HG02840 (cell line): ENCODE results near the gene HIVEP3.

ENCODE experiments used
- ATAC-seq: cut with Tn5 transposase; IDR thresholded peaks from one replicate; pipeline ENCODE4 v1.9.1; 2021; ENCODE audit warnings: mild to moderate bottlenecking, moderate library complexity, moderate number of reproducible peaks; ENCODE audit not compliant: unreplicated experiment, low FRiP score

The HIVEP3 gene

DNA sequence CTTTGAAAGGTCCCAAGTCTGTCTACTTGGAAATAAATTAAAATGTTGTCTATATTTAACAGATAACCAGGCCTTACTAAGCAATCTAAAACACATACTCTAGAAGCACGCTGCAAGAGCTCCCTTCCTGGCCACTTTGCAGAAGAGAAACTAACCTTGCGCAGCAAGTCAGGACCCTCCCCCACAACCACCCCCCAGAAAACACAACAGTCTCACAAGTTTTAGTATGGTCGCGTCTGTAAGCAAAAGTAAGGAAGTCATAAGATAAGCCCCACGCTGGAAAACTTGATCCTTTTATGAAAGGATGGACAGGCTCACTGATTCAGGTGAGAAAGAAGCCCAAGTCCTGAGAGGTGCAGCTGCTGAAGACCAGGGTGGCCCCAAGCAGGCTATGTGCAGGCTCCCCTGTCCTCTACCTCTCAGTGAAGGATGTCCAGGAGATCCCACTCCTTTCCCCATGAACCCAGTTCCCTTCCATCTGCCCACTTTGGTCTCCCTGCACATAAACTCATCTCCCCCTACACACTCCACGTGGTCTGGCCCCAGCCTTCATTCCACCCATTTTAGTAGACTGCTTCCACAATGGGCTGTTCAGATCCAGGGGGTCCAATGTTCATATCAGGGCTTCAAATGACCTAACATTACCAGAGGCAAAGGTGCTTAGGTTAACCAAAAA, 23.8 kb downstream of the HIVEP3 start:
- ATAC-seq = no peak

DNA sequence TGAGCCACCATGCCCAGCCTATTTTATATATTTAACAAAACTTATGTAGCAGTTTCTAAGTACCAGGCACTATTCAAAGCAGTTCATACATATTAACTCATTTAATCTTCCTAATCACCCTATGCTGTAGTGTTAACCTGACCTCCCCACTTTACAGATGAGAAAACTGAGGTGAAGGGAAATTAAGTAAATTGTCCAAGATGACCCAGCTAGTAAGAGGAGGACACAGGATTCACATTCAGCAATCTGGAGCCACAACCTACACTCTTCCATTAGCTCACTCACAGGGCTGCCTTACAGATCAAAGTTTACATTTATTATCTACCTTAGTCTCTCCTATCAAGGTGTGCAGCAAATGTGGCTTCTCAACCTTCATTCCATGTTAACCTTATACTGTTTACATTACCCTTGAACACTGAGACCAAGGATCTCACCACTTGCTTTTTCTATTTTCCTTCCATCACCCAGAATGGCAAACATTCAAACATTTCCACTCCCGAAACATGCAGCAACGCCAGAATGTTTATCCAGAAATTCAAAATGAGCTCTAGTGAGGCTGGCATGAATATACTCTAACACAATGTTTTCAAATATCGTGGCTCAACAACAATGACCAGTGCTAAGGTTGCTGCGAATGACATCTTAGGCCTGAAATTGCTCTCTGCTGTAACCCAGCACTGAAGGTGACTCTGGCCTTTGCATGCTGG, 24.5 kb downstream of the HIVEP3 start:
- no peak for ATAC-seq

DNA sequence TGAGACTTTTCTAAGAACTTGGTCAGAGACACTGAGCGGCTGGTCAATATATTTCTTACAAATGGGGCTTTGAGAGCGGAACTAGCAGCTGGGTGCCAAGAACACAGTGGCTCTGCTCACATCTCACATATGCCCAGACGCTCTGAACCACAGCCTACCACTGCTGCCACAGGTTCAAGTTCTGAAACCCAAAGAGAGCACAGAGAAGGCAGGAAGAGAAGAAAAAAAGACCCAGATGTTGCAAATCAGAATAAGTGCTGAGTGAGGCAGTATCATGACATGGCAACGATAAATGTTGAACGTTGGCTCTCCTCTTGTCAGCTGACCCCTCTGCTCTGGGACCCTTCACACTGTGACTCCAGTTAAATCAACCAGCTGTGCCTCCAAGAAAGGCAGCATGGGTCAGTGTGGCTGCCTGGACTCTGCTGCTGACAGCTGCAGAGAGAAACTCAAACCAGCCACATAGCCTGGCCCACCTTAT, 26.4 kb downstream of the HIVEP3 start:
- no peak for ATAC-seq

DNA sequence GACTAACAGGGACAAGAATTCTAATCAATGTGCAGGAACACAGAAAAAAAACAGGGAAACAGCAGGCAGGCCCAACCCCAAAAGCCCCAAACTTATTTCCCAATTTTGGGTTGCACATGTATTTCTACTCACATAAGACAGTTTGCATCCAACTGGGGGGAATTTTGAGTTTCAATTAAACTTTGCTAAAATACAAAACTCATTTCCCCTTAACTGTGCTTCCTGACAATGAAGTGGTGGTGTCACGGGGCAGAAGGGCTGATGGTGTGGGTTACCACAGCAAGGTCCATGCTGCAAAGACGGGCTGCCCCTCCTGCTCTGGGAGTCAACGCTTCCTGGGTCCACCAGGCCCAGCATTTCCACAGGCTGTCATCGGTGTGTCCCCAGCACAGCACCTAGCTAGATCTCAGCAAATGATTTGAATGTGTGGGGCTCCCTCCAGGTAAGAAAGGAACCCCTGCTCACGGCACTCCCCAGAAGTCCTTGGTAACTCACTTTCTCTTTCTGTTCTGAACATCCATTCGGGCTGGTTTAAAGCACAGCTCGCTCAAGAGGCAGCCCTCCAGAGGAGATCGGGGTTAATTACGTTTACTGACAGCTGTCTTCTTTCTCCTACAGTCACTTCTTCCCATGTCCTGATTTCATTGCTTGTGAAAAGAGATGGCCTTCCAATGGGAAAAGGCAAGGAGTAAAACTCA, 27.4 kb downstream of the HIVEP3 start:
- ATAC-seq = peak; percentile 82

DNA sequence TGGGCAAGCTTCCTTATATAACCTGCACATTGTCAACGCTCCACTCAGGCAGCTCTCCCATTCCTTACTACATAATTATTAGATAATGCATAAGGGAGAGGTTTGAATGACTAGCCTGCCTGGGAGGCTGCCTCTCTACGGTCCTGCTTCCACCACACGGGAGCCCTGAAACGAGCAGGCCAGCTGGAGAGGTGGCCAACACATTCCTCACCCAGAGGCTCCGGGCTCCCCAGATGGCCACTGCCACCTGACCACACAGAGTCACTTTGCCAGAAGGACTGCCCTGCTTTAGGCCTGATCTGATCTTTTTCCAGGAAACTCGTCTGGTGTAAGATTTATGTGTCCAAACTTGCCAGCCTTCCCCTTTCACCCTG, 27.9 kb downstream of the HIVEP3 start:
- no peak for ATAC-seq

DNA sequence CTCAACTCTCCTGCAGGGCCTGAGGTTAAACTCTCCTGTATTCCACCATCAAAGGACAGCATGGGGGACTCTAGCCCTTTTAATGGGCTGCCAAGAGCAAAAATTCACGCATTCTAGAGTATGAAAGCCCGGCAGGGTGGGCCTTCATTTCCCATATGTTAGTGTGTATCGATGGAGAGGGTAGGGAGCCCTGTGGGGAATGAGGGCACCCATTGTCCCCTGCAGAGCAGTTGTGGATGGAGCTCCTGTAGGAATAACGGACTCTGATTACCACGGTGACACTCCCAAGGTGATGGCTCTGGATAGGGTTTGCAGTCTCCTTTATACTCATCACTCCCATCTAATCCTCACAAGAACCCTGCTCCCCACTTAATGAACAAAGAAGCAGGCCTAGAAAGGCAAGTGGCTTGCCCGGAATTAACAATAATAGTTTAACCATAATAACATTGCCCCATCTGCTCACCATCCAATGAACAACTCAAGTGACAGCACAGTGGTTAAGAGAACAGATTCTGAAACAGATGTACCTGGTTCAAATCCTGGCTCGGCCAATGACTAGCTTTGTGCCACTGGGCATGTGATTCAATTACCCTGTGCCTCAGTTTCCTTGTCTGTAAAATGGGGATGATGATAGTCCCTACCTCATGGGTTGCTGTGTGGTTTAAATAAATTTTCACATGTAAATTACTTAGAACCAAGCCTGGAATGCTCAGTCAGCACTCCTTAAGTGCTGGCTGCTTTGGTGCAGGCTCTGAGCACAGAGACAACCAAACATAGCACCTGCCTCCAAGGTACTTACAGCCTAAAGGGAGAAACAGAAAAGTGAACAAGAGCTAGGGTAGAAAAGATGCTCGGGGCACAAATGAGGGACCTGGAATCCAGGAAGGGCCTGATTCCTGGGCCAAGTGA, 29.0 kb downstream of the HIVEP3 start:
- ATAC-seq = no peak

DNA sequence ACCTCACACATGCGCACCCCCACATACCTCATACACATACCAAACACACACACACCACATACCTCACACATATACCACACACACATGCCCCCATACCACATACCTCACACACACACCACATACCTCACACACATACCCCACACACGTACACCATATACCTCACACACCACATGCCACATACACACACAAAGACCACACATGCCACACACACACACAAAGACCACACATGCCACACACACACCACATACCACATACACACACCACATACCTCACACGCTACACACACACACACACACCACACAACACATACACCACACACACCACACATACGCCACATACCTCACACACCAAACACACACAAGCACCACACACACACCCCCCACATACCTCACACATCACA, 30.0 kb downstream of the HIVEP3 start:
- ATAC-seq = no peak

DNA sequence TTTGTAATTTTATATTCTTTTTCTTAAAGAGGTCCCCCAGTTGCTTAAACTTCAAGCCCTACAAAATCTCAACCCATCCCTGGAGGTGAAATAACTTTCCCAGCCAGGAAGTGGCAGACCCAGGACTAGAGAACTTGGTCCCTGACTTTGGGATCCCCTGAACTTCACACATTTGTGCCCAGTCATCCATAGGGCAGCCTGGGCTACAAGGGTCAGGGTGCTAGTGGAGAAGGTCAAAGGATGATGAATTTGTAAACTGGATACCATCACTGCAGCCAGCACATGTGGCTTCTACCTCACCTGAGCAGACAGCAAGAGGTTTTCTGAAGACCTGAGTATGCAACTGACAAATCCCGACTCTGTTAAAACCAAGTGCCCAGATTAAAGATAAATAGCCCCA, 31.4 kb downstream of the HIVEP3 start:
- no peak for ATAC-seq

DNA sequence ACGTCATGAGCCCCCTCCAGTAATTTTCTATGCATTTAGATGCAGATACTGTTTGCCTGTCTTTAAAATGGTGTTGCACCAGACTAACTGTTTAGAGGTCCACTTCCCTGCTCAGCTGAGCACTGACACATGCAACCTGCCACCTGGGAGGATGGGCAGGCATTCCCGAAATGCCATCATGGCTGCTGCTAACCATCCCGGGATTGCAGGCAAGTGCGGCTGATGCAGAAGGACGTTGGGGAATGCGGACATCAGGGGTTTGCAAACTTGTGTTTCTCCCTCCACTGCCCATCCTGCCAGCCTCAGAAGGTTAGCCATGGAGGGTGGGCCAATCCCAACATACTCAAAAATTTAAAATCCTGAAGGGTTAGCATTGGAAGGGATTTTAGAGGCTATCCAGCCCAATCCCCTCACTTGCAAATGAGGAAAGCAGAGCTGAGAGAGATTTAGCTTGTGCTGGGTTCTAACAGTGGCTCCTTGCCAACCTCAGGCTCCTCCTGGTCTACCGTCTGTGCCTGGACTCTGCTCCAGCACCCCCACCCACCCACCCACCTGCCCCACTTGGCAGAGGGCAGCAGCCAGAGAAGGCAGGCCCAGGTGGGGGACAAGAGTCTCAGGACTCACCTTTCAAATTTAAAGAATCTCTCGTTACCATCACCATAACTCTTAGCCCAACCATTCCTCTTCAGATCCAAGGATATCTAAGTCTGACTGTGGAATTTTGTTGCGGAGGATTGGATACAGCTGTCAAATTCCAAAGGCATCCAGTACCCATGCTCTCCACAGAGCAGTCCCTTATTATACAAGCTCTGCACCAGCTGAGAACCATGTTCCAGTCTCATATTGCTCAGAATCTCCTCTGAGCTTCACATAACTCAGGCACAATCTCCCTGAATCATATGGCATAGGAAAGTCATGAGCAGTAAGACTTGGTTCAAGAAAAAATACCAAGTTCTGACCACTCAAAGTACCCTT, 34.2 kb downstream of the HIVEP3 start:
- no peak for ATAC-seq

DNA sequence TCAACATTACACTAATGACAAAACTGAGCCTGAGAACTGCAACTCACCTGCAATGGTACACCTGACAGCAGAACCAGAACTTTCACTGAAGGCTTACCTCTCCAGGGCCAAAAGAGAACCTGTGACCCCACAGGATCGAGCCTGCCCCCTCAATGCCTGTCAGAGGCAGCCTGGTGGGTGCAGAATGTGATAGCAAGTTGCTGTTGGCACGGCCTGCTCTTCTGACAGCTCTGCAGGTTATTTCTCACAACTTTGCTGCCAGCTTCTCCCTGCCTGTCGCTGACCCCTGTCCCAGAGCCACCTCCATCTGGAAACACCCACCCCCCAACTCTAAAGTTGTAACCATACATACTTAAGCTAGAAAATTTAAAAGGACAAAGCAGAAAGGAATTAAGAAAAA, 35.2 kb downstream of the HIVEP3 start:
- no peak for ATAC-seq

DNA sequence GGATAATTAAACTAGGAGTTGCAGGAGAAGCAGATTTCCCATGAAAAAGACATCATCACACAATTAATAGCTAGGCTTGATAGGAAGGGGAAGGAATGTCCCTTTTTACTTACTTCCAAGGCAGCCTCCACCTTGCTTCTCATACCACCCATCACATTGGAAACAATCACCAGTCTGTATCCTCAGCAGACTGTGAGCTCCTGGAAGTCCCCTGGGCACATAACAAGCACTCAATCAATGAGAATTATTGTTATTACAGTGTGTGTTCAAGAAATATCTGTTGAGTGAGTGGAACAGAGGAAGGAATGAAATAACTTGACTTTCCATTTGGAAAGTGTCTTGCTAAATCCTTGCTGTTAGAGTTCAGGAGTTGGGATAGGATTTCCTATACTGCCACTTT, 36.2 kb downstream of the HIVEP3 start:
- no peak for ATAC-seq

DNA sequence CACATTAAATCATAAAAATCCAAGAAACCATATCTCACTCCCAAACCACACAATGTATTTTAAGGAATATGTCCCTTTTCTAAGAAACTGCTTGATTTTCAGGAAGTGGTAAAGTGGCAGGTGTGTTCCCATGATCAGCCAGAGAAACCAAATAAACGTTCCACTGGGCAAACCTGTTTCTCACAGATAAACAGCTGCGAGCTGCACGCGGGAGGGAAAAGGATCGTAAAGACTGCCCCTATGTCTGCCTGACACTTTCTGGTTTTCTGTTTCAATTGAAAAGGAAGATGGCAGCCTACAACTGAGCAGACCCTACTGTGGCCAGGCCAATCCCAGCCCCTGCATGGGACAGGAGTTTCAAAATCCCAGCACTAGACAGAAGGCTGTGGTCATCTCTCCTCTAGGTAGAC, 36.6 kb downstream of the HIVEP3 start:
- ATAC-seq = no peak

DNA sequence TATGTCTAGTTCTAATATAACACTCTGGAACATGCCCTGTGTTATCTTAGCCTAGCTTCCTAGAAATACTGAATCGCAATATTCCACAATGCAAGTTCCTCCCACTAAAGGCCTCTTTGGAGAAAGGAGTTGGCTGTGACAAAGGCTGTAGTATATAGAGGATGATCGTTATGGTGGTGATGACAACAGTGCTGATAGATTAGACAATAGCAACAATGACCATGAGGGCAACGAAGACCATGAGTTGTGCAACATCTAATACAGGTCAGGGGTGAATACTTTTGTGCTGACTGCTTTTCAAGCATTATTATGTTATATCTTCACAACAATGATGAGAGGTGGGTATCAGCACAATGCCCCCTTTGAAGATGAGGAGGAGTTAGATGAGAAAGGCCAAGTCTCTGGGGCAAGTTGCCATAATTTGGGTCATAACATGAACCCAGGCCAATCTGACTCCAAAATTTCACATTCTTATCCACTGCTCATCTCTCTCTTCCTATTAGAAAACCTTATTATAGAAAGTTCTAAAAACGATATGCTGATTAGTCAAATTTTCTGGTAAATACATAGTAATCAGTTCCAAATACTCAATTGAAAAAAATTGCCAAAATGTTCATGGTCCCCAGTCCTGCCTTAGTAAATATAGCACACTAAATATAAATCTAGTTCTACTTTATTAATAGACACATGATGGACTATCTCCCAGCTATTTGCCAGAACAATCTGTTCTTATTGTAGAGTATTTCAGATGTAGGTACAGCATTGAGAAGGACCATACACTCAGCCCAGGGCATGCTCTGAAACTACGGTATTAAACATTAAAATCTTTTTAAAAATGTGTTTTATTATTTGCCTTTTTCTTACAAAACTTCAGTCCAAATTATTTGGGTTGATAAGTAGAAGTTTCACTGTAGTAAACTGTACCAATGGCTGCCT, 37.5 kb downstream of the HIVEP3 start:
- no peak for ATAC-seq

DNA sequence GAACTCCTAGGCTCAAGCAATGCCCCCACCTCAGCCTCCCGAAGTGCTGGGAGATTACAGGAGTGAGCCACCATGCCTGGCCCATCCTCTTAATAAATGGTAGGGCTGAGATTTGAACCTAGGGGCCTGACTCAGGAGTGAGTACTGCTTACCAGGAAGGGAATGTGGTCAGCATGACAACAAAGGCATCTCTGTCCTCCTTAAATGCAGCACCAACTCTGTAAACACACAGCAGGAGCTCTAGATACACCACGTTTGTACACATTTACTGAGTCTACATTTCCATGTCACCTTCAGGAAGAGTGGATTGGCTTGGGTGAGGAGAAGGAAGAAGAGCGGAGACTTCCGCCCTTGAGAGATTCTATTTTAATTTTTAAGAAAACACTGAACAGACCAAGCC, 38.5 kb downstream of the HIVEP3 start:
- no peak for ATAC-seq

DNA sequence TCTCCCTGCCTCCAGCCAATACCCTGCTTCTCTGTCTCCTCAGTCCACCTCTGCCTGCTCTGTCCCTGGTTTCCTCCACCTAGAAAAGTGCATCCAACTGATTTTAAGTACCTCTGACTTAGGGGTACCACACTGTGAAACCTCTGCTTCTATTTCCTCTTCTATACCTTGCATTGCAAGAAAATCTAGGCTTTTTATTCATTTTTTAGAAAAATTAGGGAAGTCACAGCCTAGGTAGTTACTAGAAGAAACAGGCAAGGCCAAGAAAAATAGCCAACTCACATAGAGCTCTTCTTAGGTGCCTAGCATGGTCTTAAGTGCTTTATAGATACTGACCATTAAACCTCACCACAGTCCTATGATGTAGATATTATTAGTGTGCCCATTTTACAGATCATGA, 39.1 kb downstream of the HIVEP3 start:
- no peak for ATAC-seq

DNA sequence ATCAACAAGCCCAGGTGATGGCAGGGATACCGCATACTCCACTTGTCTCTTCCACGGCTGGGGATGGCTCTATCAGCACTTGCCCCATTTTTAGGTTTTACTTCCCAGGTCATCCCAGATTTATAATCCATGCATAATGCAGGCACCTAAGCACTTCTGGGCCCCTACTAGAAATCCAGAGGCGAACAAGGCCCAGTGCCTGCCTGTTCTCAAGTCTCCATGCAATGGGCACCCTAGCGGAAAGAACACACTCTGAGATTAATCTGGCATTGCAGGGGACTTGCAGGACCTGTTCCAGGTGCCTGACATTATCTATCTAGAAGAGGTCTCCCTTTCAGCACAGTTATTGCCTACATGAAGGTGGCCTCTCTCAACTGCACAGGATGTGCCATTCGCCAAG, 39.8 kb downstream of the HIVEP3 start:
- no peak for ATAC-seq

DNA sequence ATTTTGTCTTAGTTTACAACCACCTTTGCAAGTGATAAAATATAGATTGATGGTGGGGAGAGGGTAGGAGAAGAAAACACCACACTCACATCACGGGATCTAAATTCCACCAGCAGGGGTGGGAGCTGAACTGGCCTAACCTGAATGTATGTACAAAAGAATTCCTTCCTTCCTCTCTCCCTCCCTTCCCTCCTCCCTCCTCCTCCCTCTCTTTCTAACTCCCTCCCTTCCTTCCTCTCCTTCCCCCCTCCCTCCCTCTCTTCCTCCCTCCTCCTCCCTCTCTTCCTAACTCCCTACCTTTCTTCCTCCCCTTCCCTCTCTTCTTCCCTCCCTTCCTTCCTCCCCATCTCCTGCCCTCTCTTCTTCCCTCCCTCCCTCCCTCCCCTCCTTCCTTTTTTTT, 40.2 kb downstream of the HIVEP3 start:
- no peak for ATAC-seq
